H1 (cell line): Measurements from ENCODE around the gene POLD1. TPM values are rescaled to one million over a fixed set of nuclear protein-coding genes. Genes with fewer than 3 reads are reported as not detected.

Experiments
- CTCF ChIA-PET: fragments of 300-600 bp; sonication (Branson Sonifier 250); formaldehyde crosslinking; loops from one replicate; lab custom pipeline; 2021; ENCODE audit not compliant: partially characterized antibody; lab: Charles Lee
- POLR2A ChIA-PET: fragments of 300-600 bp; sonication (Branson Sonifier 250); formaldehyde crosslinking; loops from one replicate; lab custom pipeline; 2021; ENCODE audit warnings: inconsistent platforms; ENCODE audit not compliant: partially characterized antibody; lab: Charles Lee
- DNase-seq, 2 experiments: peaks; one replicate each; pipeline versions ENCODE4 v3.0.0 to v3.0.0-alpha.2; 2010 to 2022; ENCODE audit warnings: low spot score in 2 of 2, low read depth in 1 of 2, mixed read lengths in 1 of 2
- FAIRE-seq: peaks from 2 replicates; lab custom pipeline; 2011; peaks lifted over from hg19 to GRCh38; lab: Jason Lieb, UNC
- H2AFZ ChIP-seq: 2 replicates; pipeline ENCODE4 v1.8.1; 2012; ENCODE audit warnings: low read length, inconsistent platforms
- H2AK5ac ChIP-seq: 2 replicates; pipeline ENCODE4 v1.6.1; 2013; ENCODE audit warnings: low read depth, low read length
- H2BK120ac ChIP-seq: replicated peaks from 2 replicates; pipeline ENCODE3; 2013; ENCODE audit warnings: low read depth, low read length, inconsistent platforms
- H2BK12ac ChIP-seq: 2 replicates; pipeline ENCODE4 v1.6.1; 2013; ENCODE audit warnings: low read depth, low read length
- H2BK15ac ChIP-seq: 2 replicates; pipeline ENCODE4 v1.6.1; 2013; ENCODE audit warnings: low read length
- H2BK20ac ChIP-seq: 2 replicates; pipeline ENCODE4 v1.6.1; 2013; ENCODE audit warnings: low read length
- H2BK5ac ChIP-seq: 2 replicates; pipeline ENCODE4 v1.6.1; 2013; ENCODE audit warnings: low read depth, low read length
- H3K14ac ChIP-seq: 2 replicates; pipeline ENCODE4 v1.6.1; 2013; ENCODE audit warnings: inconsistent platforms; ENCODE audit not compliant: insufficient read length
- H3K18ac ChIP-seq: 2 replicates; pipeline ENCODE4 v1.6.1; 2013; ENCODE audit warnings: low read length; ENCODE audit errors: extremely low read depth
- H3K23ac ChIP-seq: 2 replicates; pipeline ENCODE4 v1.6.1; 2013; ENCODE audit warnings: inconsistent platforms; ENCODE audit not compliant: insufficient read length
- H3K23me2 ChIP-seq: 2 replicates; pipeline ENCODE4 v1.6.1; 2013; ENCODE audit warnings: low read depth, low read length
- H3K27ac ChIP-seq: 2 replicates; pipeline ENCODE4 v1.6.1; 2011; ENCODE audit warnings: low read depth, low read length, inconsistent platforms
- H3K27me3 ChIP-seq, 4 experiments: replicated peaks in 1 of 4; 1 replicate in 1 of 4; 2 replicates in 3 of 4; pipeline versions ENCODE4 v1.6.1 to v1.8.1; 2011 to 2013; ENCODE audit warnings: low read length in 3 of 4, mild to moderate bottlenecking in 3 of 4, inconsistent platforms in 2 of 4, mixed read lengths in 2 of 4, moderate library complexity in 1 of 4; ENCODE audit not compliant: control insufficient read depth in 3 of 4, insufficient read depth in 3 of 4; ENCODE audit errors: extremely low read depth in 1 of 4
- H3K36me3 ChIP-seq, 4 experiments: 2 replicates each; pipeline versions ENCODE4 v1.6.1 to v1.8.1; 2011 to 2013; ENCODE audit warnings: mild to moderate bottlenecking in 4 of 4, low read length in 3 of 4, moderate library complexity in 2 of 4, control low read depth in 1 of 4, inconsistent platforms in 1 of 4; ENCODE audit not compliant: insufficient read depth in 4 of 4, control insufficient read depth in 2 of 4
- H3K4ac ChIP-seq: replicated peaks from 2 replicates; pipeline ENCODE3; 2013; ENCODE audit warnings: low read length, low read depth, mixed read lengths, inconsistent platforms; ENCODE audit not compliant: insufficient read length
- H3K4me1 ChIP-seq, 4 experiments: replicated peaks in 1 of 4; 1 replicate in 1 of 4; 2 replicates in 3 of 4; pipeline versions ENCODE4 v1.6.1 to v1.8.1; 2011 to 2013; ENCODE audit warnings: low read length in 3 of 4, inconsistent platforms in 2 of 4, mixed read lengths in 1 of 4; ENCODE audit not compliant: insufficient read depth in 4 of 4, control insufficient read depth in 3 of 4
- H3K4me2 ChIP-seq, 2 experiments: 2 replicates each; pipeline versions ENCODE4 v1.6.1 to v1.8.1; 2011 to 2013; ENCODE audit warnings: low read depth in 2 of 2, low read length in 2 of 2, control low read depth in 1 of 2, inconsistent platforms in 1 of 2, mild to moderate bottlenecking in 1 of 2; ENCODE audit not compliant: insufficient read depth in 1 of 2
- H3K4me3 ChIP-seq, 4 experiments: fragments of 200-600, 300-600 bp in 1 of 4; sonication (generic), shearing (Covaris generic), sonication (Bioruptor Twin) in 1 of 4; 2 replicates each; pipeline versions ENCODE4 v1.5.1 to v1.8.1; 2011 to 2016; ENCODE audit warnings: low read length in 4 of 4, low read depth in 3 of 4, control low read depth in 2 of 4, inconsistent platforms in 2 of 4, mild to moderate bottlenecking in 2 of 4, mixed read lengths in 1 of 4, moderate library complexity in 1 of 4; ENCODE audit not compliant: insufficient read depth in 2 of 4; ENCODE audit errors: extremely low read depth in 1 of 4
- H3K56ac ChIP-seq: replicated peaks from 2 replicates; pipeline ENCODE3; 2013; ENCODE audit warnings: low read depth, mild to moderate bottlenecking, mixed read lengths, low read length, inconsistent platforms; ENCODE audit not compliant: insufficient read length
- H3K79me1 ChIP-seq: 2 replicates; pipeline ENCODE4 v1.6.1; 2013; ENCODE audit warnings: low read depth, low read length, control low read depth
- H3K79me2 ChIP-seq, 2 experiments: 2 replicates each; pipeline versions ENCODE4 v1.6.1 to v1.8.1; 2012 to 2013; ENCODE audit warnings: low read length in 2 of 2, mild to moderate bottlenecking in 2 of 2, inconsistent platforms in 1 of 2; ENCODE audit not compliant: insufficient read depth in 2 of 2, control insufficient read depth in 1 of 2
- H3K9ac ChIP-seq, 4 experiments: replicated peaks in 1 of 4; 1 replicate in 1 of 4; 2 replicates in 3 of 4; pipeline versions ENCODE4 v1.6.1 to v1.8.1; 2011 to 2013; ENCODE audit warnings: low read depth in 3 of 4, low read length in 3 of 4, control low read depth in 2 of 4, mild to moderate bottlenecking in 2 of 4, moderate library complexity in 2 of 4, inconsistent platforms in 1 of 4; ENCODE audit errors: extremely low read depth in 1 of 4
- H3K9me3 ChIP-seq, 2 experiments: 2 replicates each; pipeline versions ENCODE4 v1.6.1 to v1.8.1; 2012 to 2013; ENCODE audit warnings: mild to moderate bottlenecking in 2 of 2, moderate library complexity in 2 of 2, control low read depth in 1 of 2, inconsistent platforms in 1 of 2, low read depth in 1 of 2, low read length in 1 of 2, mixed read lengths in 1 of 2; ENCODE audit not compliant: insufficient read depth in 2 of 2
- H4K20me1 ChIP-seq, 2 experiments: replicated peaks in 1 of 2; 2 replicates each; pipeline versions ENCODE3 to v1.8.1; 2011 to 2013; ENCODE audit warnings: inconsistent platforms in 2 of 2, low read length in 2 of 2, mild to moderate bottlenecking in 1 of 2; ENCODE audit not compliant: insufficient read depth in 2 of 2, control insufficient read depth in 1 of 2
- H4K5ac ChIP-seq: 2 replicates; pipeline ENCODE4 v1.6.1; 2013; ENCODE audit warnings: low read length, low read depth, mixed read lengths, inconsistent platforms; ENCODE audit not compliant: insufficient read length
- H4K8ac ChIP-seq: 2 replicates; pipeline ENCODE4 v1.8.0; 2013; ENCODE audit warnings: mild to moderate bottlenecking, moderate library complexity, low read length, inconsistent platforms; ENCODE audit not compliant: insufficient read depth; ENCODE audit errors: extremely low read depth
- H4K91ac ChIP-seq: replicated peaks from 2 replicates; pipeline ENCODE3; 2013; ENCODE audit warnings: low read length, mixed read lengths, inconsistent platforms; ENCODE audit not compliant: insufficient read length
- BCL11A ChIP-seq, 2 experiments: IDR thresholded peaks; one replicate each; pipeline ENCODE4 v1.6.1; 2011; ENCODE audit warnings: low read depth in 2 of 2, low read length in 2 of 2, mild to moderate bottlenecking in 2 of 2
- EP300 ChIP-seq, 2 experiments: IDR thresholded peaks; 1 replicate in 1 of 2; 2 replicates in 1 of 2; pipeline ENCODE4 v1.6.1; 2011 to 2012; ENCODE audit warnings: low read depth in 2 of 2, low read length in 2 of 2, mild to moderate bottlenecking in 2 of 2, borderline replicate concordance in 1 of 2, inconsistent platforms in 1 of 2, moderate library complexity in 1 of 2
- KDM1A ChIP-seq: fragments of 200-600, 300-600 bp; sonication (generic); IDR thresholded peaks from 2 replicates; pipeline ENCODE4 v1.7.1; 2016; ENCODE audit warnings: mild to moderate bottlenecking, low read length, borderline replicate concordance
- MAFK ChIP-seq: IDR thresholded peaks from 2 replicates; pipeline ENCODE4 v1.6.1; 2012; ENCODE audit warnings: low read depth, mild to moderate bottlenecking, improper control_type of control experiment, low read length
- NRF1 ChIP-seq: IDR thresholded peaks from 2 replicates; pipeline ENCODE4 v1.6.1; 2011; ENCODE audit warnings: mild to moderate bottlenecking, low read depth, low read length, improper control_type of control experiment
- RFX5 ChIP-seq: IDR thresholded peaks from 2 replicates; pipeline ENCODE4 v1.6.1; 2011; ENCODE audit warnings: low read depth, low read length, improper control_type of control experiment, borderline replicate concordance
- RXRA ChIP-seq: IDR thresholded peaks from 2 replicates; pipeline ENCODE4 v1.6.1; 2011; ENCODE audit warnings: low read depth, mild to moderate bottlenecking, low read length, moderate library complexity; ENCODE audit not compliant: insufficient read depth
- SIX5 ChIP-seq: IDR thresholded peaks from 2 replicates; pipeline ENCODE4 v1.6.1; 2011; ENCODE audit warnings: mild to moderate bottlenecking, low read depth, low read length
- WGBS, 2 experiments: shearing (Covaris generic) in 1 of 2; methylation state at CpG; one replicate each; pipeline versions ENCODE4 v1.1.6 to v1.1.7; 2013 to 2015; ENCODE audit warnings: low lambda C conversion rate in 2 of 2, mixed read lengths in 2 of 2, inconsistent platforms in 1 of 2, low coverage in 1 of 2, missing lambda C conversion rate in 1 of 2; ENCODE audit not compliant: insufficient replicate concordance in 2 of 2, insufficient coverage in 1 of 2, insufficient read length in 1 of 2; ENCODE audit errors: extremely low coverage in 1 of 2, missing lambda C conversion rate in 1 of 2; 5-methylcytosine and 5-hydroxymethylcytosine counted together
- polyA plus RNA-seq, 7 experiments: library from polyadenylated mRNA; depleted of rRNA in 3 of 7; stranded (reverse) in 5 of 7; unstranded in 2 of 7; fragments of >200 nt in 5 of 7; fragments of 200-250 nt in 2 of 7; gene quantifications; 1 replicate in 5 of 7; 2 replicates in 1 of 7; 4 replicates in 1 of 7; pipeline versions ENCODE4 v1.2.1 to v1.2.3, GENCODE V29; 2011 to 2013; ENCODE audit warnings: missing spikeins in 2 of 7, mixed read lengths in 2 of 7
- total RNA-seq: library from RNA; stranded (reverse); fragmentation: NEBNext Ultra II Directional; extraction: Animal tissue kit (Norgen Biotek cat#: 25700); gene quantifications from 2 replicates; pipeline ENCODE4 v1.2.1, GENCODE V29; 2021
- TF ChIP-seq, protein P1 (sequence below): IDR thresholded peaks from 2 replicates; pipeline ENCODE4 v1.6.1; 2011; ENCODE audit warnings: low read length, improper control_type of control experiment
- TF ChIP-seq, protein P2 (sequence below): IDR thresholded peaks from 2 replicates; pipeline ENCODE4 v1.6.1; 2012; ENCODE audit warnings: inconsistent platforms
- TF ChIP-seq, protein P3 (sequence below): IDR thresholded peaks from 2 replicates; pipeline ENCODE4 v1.6.1; 2012; ENCODE audit warnings: inconsistent platforms

POLD1 gene
- total and polyA plus RNA-seq, 2 of the 8 experiments (the other 6 are each of a cell fraction or from before 2014, with no cell fraction given) = 141 to 142 TPM

DNA sequence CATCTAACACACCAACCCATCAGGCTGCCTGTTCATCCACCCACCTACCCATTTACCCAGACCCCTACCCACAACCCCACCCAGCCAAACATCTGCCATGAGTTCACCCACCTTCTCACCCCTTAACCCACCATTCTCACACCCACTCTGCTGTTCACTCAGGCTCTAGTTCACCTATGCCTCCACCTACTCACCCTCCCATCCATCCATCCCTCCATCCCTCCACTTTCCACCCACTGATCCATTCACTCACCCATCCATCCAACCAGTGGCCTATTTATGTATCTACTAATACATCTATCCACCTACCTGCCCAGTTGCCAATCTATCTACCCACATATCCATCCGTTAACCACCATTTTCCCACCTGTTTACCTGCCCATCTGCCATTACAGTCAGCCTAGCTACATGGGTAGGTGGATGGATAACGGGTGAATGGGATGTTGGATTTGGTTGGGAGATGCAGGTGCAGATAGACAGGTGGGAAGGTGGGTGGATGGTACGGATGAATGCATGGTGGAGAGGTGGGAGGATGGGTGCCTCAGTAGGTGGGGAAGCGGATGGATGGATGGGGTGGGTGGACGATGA lies 53.8 kb downstream of the POLD1 start:
- no peak for FAIRE-seq
- CTCF ChIA-PET = interaction anchor here (1.1 kb wide), 1 partner anchor 10 kb away, joined by 6 read pairs; no protein-coding TSS in a partner anchor
- H3K18ac ChIP-seq = no peak overlapping the region
- TF ChIP-seq, protein P1, sequence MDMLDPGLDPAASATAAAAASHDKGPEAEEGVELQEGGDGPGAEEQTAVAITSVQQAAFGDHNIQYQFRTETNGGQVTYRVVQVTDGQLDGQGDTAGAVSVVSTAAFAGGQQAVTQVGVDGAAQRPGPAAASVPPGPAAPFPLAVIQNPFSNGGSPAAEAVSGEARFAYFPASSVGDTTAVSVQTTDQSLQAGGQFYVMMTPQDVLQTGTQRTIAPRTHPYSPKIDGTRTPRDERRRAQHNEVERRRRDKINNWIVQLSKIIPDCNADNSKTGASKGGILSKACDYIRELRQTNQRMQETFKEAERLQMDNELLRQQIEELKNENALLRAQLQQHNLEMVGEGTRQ = no peak
- TF ChIP-seq NRF1 = no peak
- TF ChIP-seq BCL11A (IDR thresholded peaks at IDR 0.05; ENCODE audit: low read depth in 2 of 2, low read length in 2 of 2) = no peak
- TF ChIP-seq RFX5 = no peak
- TF ChIP-seq, protein P2, sequence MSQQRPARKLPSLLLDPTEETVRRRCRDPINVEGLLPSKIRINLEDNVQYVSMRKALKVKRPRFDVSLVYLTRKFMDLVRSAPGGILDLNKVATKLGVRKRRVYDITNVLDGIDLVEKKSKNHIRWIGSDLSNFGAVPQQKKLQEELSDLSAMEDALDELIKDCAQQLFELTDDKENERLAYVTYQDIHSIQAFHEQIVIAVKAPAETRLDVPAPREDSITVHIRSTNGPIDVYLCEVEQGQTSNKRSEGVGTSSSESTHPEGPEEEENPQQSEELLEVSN = no peak
- no peak for TF ChIP-seq KDM1A
- TF ChIP-seq SIX5 = no peak
- TF ChIP-seq RXRA = no peak
- no peak for TF ChIP-seq MAFK
- TF ChIP-seq, protein P3, sequence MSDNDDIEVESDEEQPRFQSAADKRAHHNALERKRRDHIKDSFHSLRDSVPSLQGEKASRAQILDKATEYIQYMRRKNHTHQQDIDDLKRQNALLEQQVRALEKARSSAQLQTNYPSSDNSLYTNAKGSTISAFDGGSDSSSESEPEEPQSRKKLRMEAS = no peak
- TF ChIP-seq EP300 (IDR thresholded peaks at IDR 0.05; ENCODE audit: borderline replicate concordance in 1 of 2, low read depth in 2 of 2, low read length in 2 of 2) = no peak

More for the DNA sequence above, 53.8 kb downstream of the POLD1 start:
- Histone ChIP-seq H2BK120ac (no peak overlapping the region), H4K8ac (no peak overlapping the region), H3K56ac (no peak overlapping the region), H3K9ac (no peak overlapping the region), H3K27me3 (no peaks in the 10 kb centered on the region; a peak in 1 of 7 replicates), H2BK5ac (no peak overlapping the region), H3K36me3 (no peaks in the 10 kb centered on the region), H2AK5ac (no peak overlapping the region), H4K20me1 (no peaks in the 10 kb centered on the region), H3K14ac (no peak overlapping the region), H2BK15ac (no peak overlapping the region), H2BK20ac (no peak overlapping the region), H2BK12ac (no peak overlapping the region), H3K4me2 (no peak overlapping the region), H3K4me1 (peaks cover 1 to 7% (median 2%) of the 10 kb centered on the region in 4 experiments), H2AFZ (no peak overlapping the region), H3K27ac (no peak overlapping the region), H3K23ac (no peak overlapping the region), H4K5ac (no peak overlapping the region), H3K79me1 (no peaks in the 10 kb centered on the region), H3K4ac (no peak overlapping the region), H3K79me2 (no peaks in the 10 kb centered on the region), H3K23me2 (peaks cover 4% of the 10 kb centered on the region; the same call in 1 of the 2 replicates), H3K4me3 (no peak overlapping the region), H4K91ac (no peak overlapping the region), H3K9me3 (no peaks in the 10 kb centered on the region)
- DNase-seq = no peak
- POLR2A ChIA-PET = interaction anchor here (1.1 kb wide), 1 partner anchor 27 kb away, joined by 3 read pairs; no protein-coding TSS in a partner anchor
- 86 to 100% methylated on average over 2 to 5 of the region's 5 CpGs for WGBS, 2 experiments
